K562 (cell line): Measurements from ENCODE around the gene UNC119. TPM values are rescaled to one million over a fixed set of nuclear protein-coding genes. Genes with fewer than 3 reads are reported as not detected.

Experiments
- ETS2 ChIP-seq: IDR thresholded peaks from 2 replicates; pipeline ENCODE4 v1.6.1; 2016; ENCODE audit warnings: borderline replicate concordance, missing genetic modification characterization, mild to moderate bottlenecking, moderate library complexity, missing compliant biosample characterization; ENCODE audit not compliant: poor library complexity, severe bottlenecking
- FOXM1 ChIP-seq, 2 experiments: fragments of 450-650 bp in 1 of 2; sonication (generic) in 1 of 2; formaldehyde crosslinking in 1 of 2; IDR thresholded peaks; 2 replicates each; pipeline versions ENCODE4 v1.6.1 to v1.9.0; 2017 to 2022; ENCODE audit warnings: low read depth in 2 of 2, mild to moderate bottlenecking in 2 of 2, missing genetic modification reagents in 1 of 2, moderate library complexity in 1 of 2
- FUS ChIP-seq: fragments of 200-400 bp; formaldehyde crosslinking; optimal IDR thresholded peaks from 2 replicates; pipeline ENCODE3; 2017; ENCODE audit warnings: low read depth, low read length
- GATAD2A ChIP-seq: fragments of 450-650 bp; IDR thresholded peaks from 2 replicates; pipeline ENCODE4 v1.6.1; 2017
- GATAD2B ChIP-seq: fragments of 450-650 bp; IDR thresholded peaks from 2 replicates; pipeline ENCODE4 v1.6.1; 2017; ENCODE audit warnings: mild to moderate bottlenecking, borderline replicate concordance
- HDGF ChIP-seq: fragments of 450-650 bp; IDR thresholded peaks from 2 replicates; pipeline ENCODE4 v1.6.1; 2016
- HINFP ChIP-seq: fragments of 450-650 bp; conservative IDR thresholded peaks from 2 replicates; pipeline ENCODE4 v1.6.1; 2016; ENCODE audit warnings: missing genetic modification characterization, low read depth, mild to moderate bottlenecking, control low read depth, missing compliant biosample characterization
- PHB ChIP-seq: fragments of 250-450 bp; sonication (Bioruptor Pico); IDR thresholded peaks from 2 replicates; pipeline ENCODE4 v1.5.0; 2021
- RB1 ChIP-seq: fragments of 450-650 bp; IDR thresholded peaks from 2 replicates; pipeline ENCODE4 v1.6.1; 2017; ENCODE audit warnings: low read depth, mild to moderate bottlenecking
- SIRT6 ChIP-seq: IDR thresholded peaks from one replicate; pipeline ENCODE4 v1.6.1; 2012; ENCODE audit warnings: low read depth, mild to moderate bottlenecking, control low read depth, inconsistent platforms, low read length, moderate library complexity
- SP1 ChIP-seq: sonication (generic); formaldehyde crosslinking; IDR thresholded peaks from 2 replicates; pipeline ENCODE4 v1.8.1; 2022; ENCODE audit warnings: mild to moderate bottlenecking, missing genetic modification reagents
- SUPT5H ChIP-seq: fragments of 450-650 bp; IDR thresholded peaks from 2 replicates; pipeline ENCODE4 v1.6.1; 2016
- TOE1 ChIP-seq, 2 experiments: fragments of 450-650 bp in 1 of 2; sonication (generic) in 1 of 2; formaldehyde crosslinking in 1 of 2; IDR thresholded peaks; 2 replicates each; pipeline versions ENCODE4 v1.7.1 to v1.8.0; 2016 to 2022; ENCODE audit warnings: borderline replicate concordance in 2 of 2, mild to moderate bottlenecking in 2 of 2, antibody characterized with exemption in 1 of 2, inconsistent platforms in 1 of 2, low read depth in 1 of 2, missing genetic modification reagents in 1 of 2, moderate library complexity in 1 of 2
- YBX1 ChIP-seq: fragments of 450-650 bp; IDR thresholded peaks from 2 replicates; pipeline ENCODE4 v1.7.1; 2016; ENCODE audit warnings: mild to moderate bottlenecking
- ZBTB12 ChIP-seq: fragments of 250-450 bp; sonication (Bioruptor Pico); IDR thresholded peaks from 2 replicates; pipeline ENCODE4 v1.4.0; 2020
- polyA plus RNA-seq, 8 experiments: library from polyadenylated mRNA; depleted of rRNA in 4 of 8; stranded (reverse) in 5 of 8; unstranded in 3 of 8; fragments of >200 nt; fragmentation: Nextera tagmentation in 2 of 8; fragmentation: Illumina TruSeq in 1 of 8; extraction: Ambion mirVana in 2 of 8; extraction: Trizol in 1 of 8; gene quantifications; 2 replicates each; pipeline versions ENCODE4 v1.2.1 to v1.2.3, GENCODE V29; 2011 to 2014; ENCODE audit warnings: inconsistent platforms in 1 of 8, missing spikeins in 1 of 8
- total RNA-seq, 7 experiments: library from RNA; depleted of rRNA in 6 of 7; stranded (reverse); fragments of >200 nt in 6 of 7; fragmentation: Illumina TruSeq in 2 of 7; extraction: Trizol in 2 of 7; gene quantifications; 2 replicates each; pipeline versions ENCODE4 v1.2.1 to v1.2.3, GENCODE V29; 2011 to 2021; ENCODE audit warnings: low replicate concordance in 1 of 7
- TF ChIP-seq, protein P1 (sequence below): fragments of 450-650 bp; formaldehyde crosslinking; conservative IDR thresholded peaks from 2 replicates; pipeline ENCODE4 v1.4.0; 2022; ENCODE audit warnings: mild to moderate bottlenecking, missing genetic modification characterization
- TF ChIP-seq, protein P2 (sequence below): fragments of 250-450 bp; sonication (Bioruptor Pico); IDR thresholded peaks from 2 replicates; pipeline ENCODE4 v1.5.0; 2021; ENCODE audit warnings: mild to moderate bottlenecking, borderline replicate concordance
- TF ChIP-seq, protein P3 (sequence below): fragments of 450-650 bp; conservative IDR thresholded peaks from 2 replicates; pipeline ENCODE4 v1.6.1; 2016; ENCODE audit warnings: missing genetic modification characterization, low read depth, mild to moderate bottlenecking, missing compliant biosample characterization, moderate library complexity

The UNC119 gene
- total and polyA plus RNA-seq, 9 of the 15 experiments (the other 6 are each of a cell fraction or from before 2014, with no cell fraction given): 0.37 to 47.7 (median 16.3) TPM

GRCh38 chr17:28576758-28577465 lies 24.5 kb upstream of the UNC119 start, which contains the start of gene ALDOC (continued):
- TF ChIP-seq HINFP (tag) (no peak), RB1 (peak; percentile 74; the same call in 1 of the 2 replicates), PHB (CRISPR knock-in tag) (no peak), FOXM1 (IDR thresholded peaks at IDR 0.05; ENCODE audit: low read depth) (no peak), FOXM1 (CRISPR knock-in tag; IDR thresholded peaks at IDR 0.05; ENCODE audit: low read depth) (no peak), SUPT5H (peak; percentile 96), GATAD2B (no peak), SP1 (CRISPR knock-in tag) (peak; percentile 93), ETS2 (no peak), SIRT6 (no peak), ZBTB12 (no peak), FUS (no peak), GATAD2A (0 out of 2 replicates have a peak, but pooled peaks have one; percentile 12), YBX1 (no peak), HDGF (no peak), TOE1 (IDR thresholded peaks at IDR 0.05; ENCODE audit: borderline replicate concordance) (no peak), TOE1 (CRISPR knock-in tag; IDR thresholded peaks at IDR 0.05; ENCODE audit: borderline replicate concordance, low read depth) (no peak)
- TF ChIP-seq, protein P1, sequence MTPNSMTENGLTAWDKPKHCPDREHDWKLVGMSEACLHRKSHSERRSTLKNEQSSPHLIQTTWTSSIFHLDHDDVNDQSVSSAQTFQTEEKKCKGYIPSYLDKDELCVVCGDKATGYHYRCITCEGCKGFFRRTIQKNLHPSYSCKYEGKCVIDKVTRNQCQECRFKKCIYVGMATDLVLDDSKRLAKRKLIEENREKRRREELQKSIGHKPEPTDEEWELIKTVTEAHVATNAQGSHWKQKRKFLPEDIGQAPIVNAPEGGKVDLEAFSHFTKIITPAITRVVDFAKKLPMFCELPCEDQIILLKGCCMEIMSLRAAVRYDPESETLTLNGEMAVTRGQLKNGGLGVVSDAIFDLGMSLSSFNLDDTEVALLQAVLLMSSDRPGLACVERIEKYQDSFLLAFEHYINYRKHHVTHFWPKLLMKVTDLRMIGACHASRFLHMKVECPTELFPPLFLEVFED (CRISPR knock-in tag): peak; percentile 7; the same call in 1 of the 2 replicates
- TF ChIP-seq, protein P2, sequence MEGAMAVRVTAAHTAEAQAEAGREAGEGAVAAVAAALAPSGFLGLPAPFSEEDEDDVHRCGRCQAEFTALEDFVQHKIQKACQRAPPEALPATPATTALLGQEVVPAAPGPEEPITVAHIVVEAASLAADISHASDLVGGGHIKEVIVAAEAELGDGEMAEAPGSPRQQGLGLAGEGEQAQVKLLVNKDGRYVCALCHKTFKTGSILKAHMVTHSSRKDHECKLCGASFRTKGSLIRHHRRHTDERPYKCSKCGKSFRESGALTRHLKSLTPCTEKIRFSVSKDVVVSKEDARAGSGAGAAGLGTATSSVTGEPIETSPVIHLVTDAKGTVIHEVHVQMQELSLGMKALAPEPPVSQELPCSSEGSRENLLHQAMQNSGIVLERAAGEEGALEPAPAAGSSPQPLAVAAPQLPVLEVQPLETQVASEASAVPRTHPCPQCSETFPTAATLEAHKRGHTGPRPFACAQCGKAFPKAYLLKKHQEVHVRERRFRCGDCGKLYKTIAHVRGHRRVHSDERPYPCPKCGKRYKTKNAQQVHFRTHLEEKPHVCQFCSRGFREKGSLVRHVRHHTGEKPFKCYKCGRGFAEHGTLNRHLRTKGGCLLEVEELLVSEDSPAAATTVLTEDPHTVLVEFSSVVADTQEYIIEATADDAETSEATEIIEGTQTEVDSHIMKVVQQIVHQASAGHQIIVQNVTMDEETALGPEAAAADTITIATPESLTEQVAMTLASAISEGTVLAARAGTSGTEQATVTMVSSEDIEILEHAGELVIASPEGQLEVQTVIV (CRISPR knock-in tag): no peak
- TF ChIP-seq, protein P3, sequence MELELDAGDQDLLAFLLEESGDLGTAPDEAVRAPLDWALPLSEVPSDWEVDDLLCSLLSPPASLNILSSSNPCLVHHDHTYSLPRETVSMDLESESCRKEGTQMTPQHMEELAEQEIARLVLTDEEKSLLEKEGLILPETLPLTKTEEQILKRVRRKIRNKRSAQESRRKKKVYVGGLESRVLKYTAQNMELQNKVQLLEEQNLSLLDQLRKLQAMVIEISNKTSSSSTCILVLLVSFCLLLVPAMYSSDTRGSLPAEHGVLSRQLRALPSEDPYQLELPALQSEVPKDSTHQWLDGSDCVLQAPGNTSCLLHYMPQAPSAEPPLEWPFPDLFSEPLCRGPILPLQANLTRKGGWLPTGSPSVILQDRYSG (tag): peak; percentile 60; the same call in 1 of the 2 replicates
